HEK293 (cell line): ENCODE data around the gene CNKSR3.

Experiments
- CTCF ChIA-PET: fragments of 350-600 bp; formaldehyde crosslinking; extraction: SDS; loops from one replicate; lab custom pipeline; 2021; ENCODE audit warnings: antibody characterized with exemption; lab: Yijun Ruan, JAX
- POLR2A ChIA-PET: fragments of 300-600 bp; formaldehyde crosslinking; extraction: SDS; loops from one replicate; lab custom pipeline; 2020; ENCODE audit warnings: antibody characterized with exemption, inconsistent platforms; lab: Yijun Ruan, JAX
- H3K27ac ChIP-seq: fragments of 200-500 bp; sonication (Bioruptor generic); 2 replicates; pipeline ENCODE4 v1.5.1; 2014; ENCODE audit warnings: low read depth, low read length, control low read depth, inconsistent platforms; ENCODE audit errors: extremely low read depth
- H3K36me3 ChIP-seq, 2 experiments: fragments of 200-500 bp in 1 of 2; sonication (Bioruptor generic) in 1 of 2; 1 replicate in 1 of 2; 2 replicates in 1 of 2; pipeline ENCODE4 v1.5.1; 2014 to 2017; ENCODE audit warnings: inconsistent platforms in 2 of 2, low read length in 2 of 2; ENCODE audit not compliant: control insufficient read depth in 2 of 2, insufficient read depth in 1 of 2
- H3K4me1 ChIP-seq: fragments of 200-500 bp; sonication (Bioruptor generic); 2 replicates; pipeline ENCODE4 v1.5.1; 2014; ENCODE audit warnings: mild to moderate bottlenecking, low read length, inconsistent platforms; ENCODE audit not compliant: control insufficient read depth, insufficient read depth
- H3K4me3 ChIP-seq: 2 replicates; pipeline ENCODE4 v1.5.1; 2011; ENCODE audit warnings: low read depth, mild to moderate bottlenecking, control low read depth, low read length, moderate library complexity
- H3K9me3 ChIP-seq: fragments of 200-500 bp; sonication (Bioruptor generic); 2 replicates; pipeline ENCODE4 v1.5.1; 2014; ENCODE audit warnings: low read depth, low read length, inconsistent platforms; ENCODE audit not compliant: control insufficient read depth, insufficient read depth
- GLIS1 ChIP-seq: fragments of 450-650 bp; formaldehyde crosslinking; IDR thresholded peaks from 2 replicates; pipeline ENCODE4 v1.5.1; 2016; ENCODE audit warnings: missing biosample characterization, missing genetic modification characterization
- KLF10 ChIP-seq: fragments of 450-650 bp; IDR thresholded peaks from 2 replicates; pipeline ENCODE4 v1.5.1; 2018; ENCODE audit warnings: missing biosample characterization, mild to moderate bottlenecking, missing genetic modification characterization
- RBAK ChIP-seq: fragments of 450-650 bp; formaldehyde crosslinking; IDR thresholded peaks from 2 replicates; pipeline ENCODE4 v1.5.1; 2016; ENCODE audit warnings: missing biosample characterization, missing genetic modification characterization
- SCRT1 ChIP-seq: fragments of 450-650 bp; formaldehyde crosslinking; IDR thresholded peaks from 2 replicates; pipeline ENCODE4 v1.5.1; 2016; ENCODE audit warnings: missing biosample characterization, missing genetic modification characterization, borderline replicate concordance
- ZBTB17 ChIP-seq: fragments of 450-650 bp; formaldehyde crosslinking; IDR thresholded peaks from 2 replicates; pipeline ENCODE4 v1.5.1; 2016; ENCODE audit warnings: missing biosample characterization, missing genetic modification characterization
- ZNF132 ChIP-seq: fragments of 450-650 bp; formaldehyde crosslinking; IDR thresholded peaks from 2 replicates; pipeline ENCODE4 v1.5.1; 2017; ENCODE audit warnings: missing biosample characterization, missing genetic modification characterization, borderline replicate concordance
- ZNF2 ChIP-seq: fragments of 450-650 bp; formaldehyde crosslinking; IDR thresholded peaks from 2 replicates; pipeline ENCODE4 v1.5.1; 2016; ENCODE audit warnings: missing biosample characterization, missing genetic modification characterization
- ZNF211 ChIP-seq: fragments of 450-650 bp; formaldehyde crosslinking; IDR thresholded peaks from 2 replicates; pipeline ENCODE4 v1.5.1; 2016; ENCODE audit warnings: low read depth, missing biosample characterization, missing genetic modification characterization
- ZNF658 ChIP-seq: fragments of 450-650 bp; formaldehyde crosslinking; IDR thresholded peaks from 2 replicates; pipeline ENCODE4; 2016; ENCODE audit warnings: missing biosample characterization, missing genetic modification characterization
- ZXDB ChIP-seq: fragments of 450-650 bp; formaldehyde crosslinking; IDR thresholded peaks from 2 replicates; pipeline ENCODE4 v1.5.1; 2016; ENCODE audit warnings: missing biosample characterization, missing genetic modification characterization
- TF ChIP-seq, protein P1 (sequence below): fragments of 450-650 bp; formaldehyde crosslinking; IDR thresholded peaks from 2 replicates; pipeline ENCODE4 v1.5.1; 2016; ENCODE audit warnings: missing biosample characterization, missing genetic modification characterization
- TF ChIP-seq, protein P2 (sequence below): fragments of 450-650 bp; formaldehyde crosslinking; IDR thresholded peaks from 2 replicates; pipeline ENCODE4; 2016; ENCODE audit warnings: missing biosample characterization, missing genetic modification characterization
- TF ChIP-seq, protein P3 (sequence below): fragments of 450-650 bp; formaldehyde crosslinking; IDR thresholded peaks from 2 replicates; pipeline ENCODE4 v1.5.1; 2017; ENCODE audit warnings: missing biosample characterization, missing genetic modification characterization
- TF ChIP-seq, protein P4 (sequence below): fragments of 450-650 bp; formaldehyde crosslinking; IDR thresholded peaks from 2 replicates; pipeline ENCODE4 v1.5.0; 2017; ENCODE audit warnings: missing biosample characterization, missing genetic modification characterization, borderline replicate concordance
- TF ChIP-seq, protein P5 (sequence below): fragments of 450-650 bp; formaldehyde crosslinking; IDR thresholded peaks from 2 replicates; pipeline ENCODE4 v1.5.1; 2016; ENCODE audit warnings: missing biosample characterization, missing genetic modification characterization, borderline replicate concordance

CNKSR3 gene

DNA sequence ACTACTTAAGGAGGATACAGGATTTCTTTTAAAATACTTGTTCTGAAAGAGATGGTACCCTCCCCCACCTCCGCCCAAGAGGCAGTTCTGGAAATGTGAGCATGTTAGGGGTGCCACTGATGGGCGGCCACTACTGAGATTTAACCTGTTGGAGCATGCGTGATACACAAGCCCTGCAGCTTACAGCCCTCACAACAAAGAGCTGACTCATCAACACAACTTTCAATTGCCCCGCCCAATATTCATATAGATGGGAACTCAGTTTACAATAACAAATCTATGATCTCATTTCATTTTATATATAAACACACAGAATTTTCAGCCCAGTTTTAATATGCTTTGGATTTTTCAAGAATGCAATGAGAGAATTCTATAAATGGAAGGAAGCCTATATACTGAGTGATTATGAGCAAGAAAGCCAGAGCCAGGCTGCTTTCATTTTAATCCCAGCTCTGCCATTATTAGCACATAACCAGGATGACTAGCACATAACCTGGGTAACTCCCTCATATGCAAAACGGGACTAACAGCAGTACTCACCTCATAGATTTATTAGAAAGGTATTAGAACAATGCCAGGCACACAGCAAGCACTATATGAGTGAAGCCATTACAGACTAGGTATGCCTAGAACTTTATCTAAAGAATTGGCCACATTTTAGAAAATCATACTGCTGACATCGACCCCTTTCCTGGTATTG is 108.3 kb downstream of the CNKSR3 start:
- CTCF ChIA-PET: interaction anchor here (0.6 to 2.2 kb wide), 3 partner anchors 11 to 377 kb away, joined by 4 to 6 read pairs (median 4); no protein-coding TSS in a partner anchor
- Histone ChIP-seq H3K4me3 (no peak overlapping the region), H3K9me3 (no peaks in the 10 kb centered on the region), H3K36me3 (peaks cover 0 to 29% of the 10 kb centered on the region in 2 experiments; a peak in 2 of 3 replicates), H3K4me1 (no peaks in the 10 kb centered on the region; the same call in 1 of the 2 replicates), H3K27ac (no peak overlapping the region)
- POLR2A ChIA-PET: no interaction called here
- TF ChIP-seq KLF10 (tag by site-specific recombination) (no peak), ZNF132 (tag by site-specific recombination) (no peak)
- TF ChIP-seq, protein P1, sequence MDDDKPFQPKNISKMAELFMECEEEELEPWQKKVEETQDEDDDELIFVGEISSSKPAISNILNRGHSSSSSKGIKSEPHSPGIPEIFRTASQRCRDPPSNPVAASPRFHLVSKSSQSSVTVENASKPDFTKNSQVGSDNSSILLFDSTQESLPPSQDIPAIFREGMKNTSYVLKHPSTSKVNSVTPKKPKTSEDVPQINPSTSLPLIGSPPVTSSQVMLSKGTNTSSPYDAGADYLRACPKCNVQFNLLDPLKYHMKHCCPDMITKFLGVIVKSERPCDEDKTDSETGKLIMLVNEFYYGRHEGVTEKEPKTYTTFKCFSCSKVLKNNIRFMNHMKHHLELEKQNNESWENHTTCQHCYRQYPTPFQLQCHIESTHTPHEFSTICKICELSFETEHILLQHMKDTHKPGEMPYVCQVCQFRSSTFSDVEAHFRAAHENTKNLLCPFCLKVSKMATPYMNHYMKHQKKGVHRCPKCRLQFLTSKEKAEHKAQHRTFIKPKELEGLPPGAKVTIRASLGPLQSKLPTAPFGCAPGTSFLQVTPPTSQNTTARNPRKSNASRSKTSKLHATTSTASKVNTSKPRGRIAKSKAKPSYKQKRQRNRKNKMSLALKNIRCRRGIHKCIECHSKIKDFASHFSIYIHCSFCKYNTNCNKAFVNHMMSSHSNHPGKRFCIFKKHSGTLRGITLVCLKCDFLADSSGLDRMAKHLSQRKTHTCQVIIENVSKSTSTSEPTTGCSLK (tag by site-specific recombination): no peak
- TF ChIP-seq, protein P2, sequence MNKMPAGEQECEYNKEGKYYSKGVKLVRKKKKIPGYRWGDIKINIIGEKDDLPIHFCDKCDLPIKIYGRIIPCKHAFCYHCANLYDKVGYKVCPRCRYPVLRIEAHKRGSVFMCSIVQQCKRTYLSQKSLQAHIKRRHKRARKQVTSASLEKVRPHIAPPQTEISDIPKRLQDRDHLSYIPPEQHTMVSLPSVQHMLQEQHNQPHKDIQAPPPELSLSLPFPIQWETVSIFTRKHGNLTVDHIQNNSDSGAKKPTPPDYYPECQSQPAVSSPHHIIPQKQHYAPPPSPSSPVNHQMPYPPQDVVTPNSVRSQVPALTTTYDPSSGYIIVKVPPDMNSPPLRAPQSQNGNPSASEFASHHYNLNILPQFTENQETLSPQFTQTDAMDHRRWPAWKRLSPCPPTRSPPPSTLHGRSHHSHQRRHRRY (tag by site-specific recombination): no peak
- TF ChIP-seq, protein P3, sequence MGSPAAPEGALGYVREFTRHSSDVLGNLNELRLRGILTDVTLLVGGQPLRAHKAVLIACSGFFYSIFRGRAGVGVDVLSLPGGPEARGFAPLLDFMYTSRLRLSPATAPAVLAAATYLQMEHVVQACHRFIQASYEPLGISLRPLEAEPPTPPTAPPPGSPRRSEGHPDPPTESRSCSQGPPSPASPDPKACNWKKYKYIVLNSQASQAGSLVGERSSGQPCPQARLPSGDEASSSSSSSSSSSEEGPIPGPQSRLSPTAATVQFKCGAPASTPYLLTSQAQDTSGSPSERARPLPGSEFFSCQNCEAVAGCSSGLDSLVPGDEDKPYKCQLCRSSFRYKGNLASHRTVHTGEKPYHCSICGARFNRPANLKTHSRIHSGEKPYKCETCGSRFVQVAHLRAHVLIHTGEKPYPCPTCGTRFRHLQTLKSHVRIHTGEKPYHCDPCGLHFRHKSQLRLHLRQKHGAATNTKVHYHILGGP: no peak
- TF ChIP-seq, protein P4, sequence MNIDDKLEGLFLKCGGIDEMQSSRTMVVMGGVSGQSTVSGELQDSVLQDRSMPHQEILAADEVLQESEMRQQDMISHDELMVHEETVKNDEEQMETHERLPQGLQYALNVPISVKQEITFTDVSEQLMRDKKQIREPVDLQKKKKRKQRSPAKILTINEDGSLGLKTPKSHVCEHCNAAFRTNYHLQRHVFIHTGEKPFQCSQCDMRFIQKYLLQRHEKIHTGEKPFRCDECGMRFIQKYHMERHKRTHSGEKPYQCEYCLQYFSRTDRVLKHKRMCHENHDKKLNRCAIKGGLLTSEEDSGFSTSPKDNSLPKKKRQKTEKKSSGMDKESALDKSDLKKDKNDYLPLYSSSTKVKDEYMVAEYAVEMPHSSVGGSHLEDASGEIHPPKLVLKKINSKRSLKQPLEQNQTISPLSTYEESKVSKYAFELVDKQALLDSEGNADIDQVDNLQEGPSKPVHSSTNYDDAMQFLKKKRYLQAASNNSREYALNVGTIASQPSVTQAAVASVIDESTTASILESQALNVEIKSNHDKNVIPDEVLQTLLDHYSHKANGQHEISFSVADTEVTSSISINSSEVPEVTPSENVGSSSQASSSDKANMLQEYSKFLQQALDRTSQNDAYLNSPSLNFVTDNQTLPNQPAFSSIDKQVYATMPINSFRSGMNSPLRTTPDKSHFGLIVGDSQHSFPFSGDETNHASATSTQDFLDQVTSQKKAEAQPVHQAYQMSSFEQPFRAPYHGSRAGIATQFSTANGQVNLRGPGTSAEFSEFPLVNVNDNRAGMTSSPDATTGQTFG (tag by site-specific recombination): no peak

DNA sequence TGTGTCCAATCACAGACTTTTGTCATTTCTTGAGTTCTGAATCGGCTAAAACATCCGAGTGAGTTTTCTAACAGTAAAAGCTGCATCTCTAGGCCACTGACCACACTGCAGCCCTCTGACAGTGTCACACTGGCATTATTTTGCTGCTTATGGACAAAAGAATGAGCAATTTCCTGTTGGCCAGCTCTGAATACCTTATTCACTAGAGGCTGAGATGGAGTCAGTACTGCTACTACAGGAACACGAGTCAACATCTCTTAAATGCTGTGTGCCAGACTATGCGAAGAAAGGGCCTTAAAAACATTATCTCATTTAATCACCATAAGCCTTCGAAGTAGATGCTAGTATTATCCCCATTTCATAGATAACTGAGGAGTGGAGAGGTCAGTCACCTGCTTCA is 111.4 kb downstream of the CNKSR3 start:
- H3K27ac ChIP-seq: no peak overlapping the region
- peaks cover 0 to 17% of the 10 kb centered on the region in 2 experiments; a peak in 2 of 3 replicates for H3K36me3 ChIP-seq
- CTCF ChIA-PET: no interaction called here
- H3K4me3 ChIP-seq: no peak overlapping the region
- POLR2A ChIA-PET: no interaction called here
- TF ChIP-seq ZNF211 (tag by site-specific recombination): no peak
- no peak for TF ChIP-seq RBAK (tag by site-specific recombination)
- no peak for TF ChIP-seq ZNF658 (tag by site-specific recombination)
- TF ChIP-seq SCRT1: no peak
- TF ChIP-seq ZNF2: no peak
- H3K9me3 ChIP-seq: no peaks in the 10 kb centered on the region
- no peaks in the 10 kb centered on the region; the same call in 1 of the 2 replicates for H3K4me1 ChIP-seq

DNA sequence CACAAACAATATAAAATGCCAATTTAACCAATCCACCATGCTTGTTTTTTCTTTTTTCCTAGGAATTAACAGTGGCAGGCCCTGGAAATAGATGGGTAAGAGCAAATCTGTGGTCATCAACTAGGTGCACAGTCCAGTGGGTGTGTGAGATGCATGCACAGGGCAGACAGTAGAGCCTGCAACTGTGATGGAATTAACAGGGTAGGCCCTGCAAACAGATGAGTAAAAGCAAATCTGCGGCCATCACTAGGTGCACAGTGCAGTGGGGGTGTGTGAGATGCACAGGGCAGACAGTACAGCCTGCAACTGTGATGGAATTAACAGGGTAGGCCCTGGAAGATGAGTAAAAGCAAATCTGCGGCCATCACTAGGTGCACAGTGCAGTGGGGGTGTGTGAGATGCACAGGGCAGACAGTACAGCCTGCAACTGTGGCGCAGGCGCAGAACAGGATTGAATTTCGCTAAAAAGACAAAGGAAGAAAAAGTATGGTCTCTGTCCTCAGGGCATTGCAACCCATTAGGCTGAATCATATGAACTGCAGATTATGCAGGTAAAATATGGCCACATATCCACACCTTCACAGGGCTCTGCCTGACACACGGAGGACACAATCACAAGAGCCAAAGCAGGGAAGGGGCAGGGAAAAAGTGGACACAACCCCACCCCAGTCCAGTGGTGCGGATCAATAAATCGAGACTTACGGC is 112.8 kb downstream of the CNKSR3 start:
- no peak overlapping the region for H3K27ac ChIP-seq
- no peak overlapping the region for H3K4me3 ChIP-seq
- peaks cover 0 to 17% of the 10 kb centered on the region in 2 experiments; a peak in 1 of 3 replicates for H3K36me3 ChIP-seq
- CTCF ChIA-PET: interaction anchor here (0.6 to 0.8 kb wide), 2 partner anchors 94 to 243 kb away, joined by 3 to 4 read pairs; no protein-coding TSS in a partner anchor
- H3K4me1 ChIP-seq: no peaks in the 10 kb centered on the region; the same call in 1 of the 2 replicates
- POLR2A ChIA-PET: no interaction called here
- no peaks in the 10 kb centered on the region for H3K9me3 ChIP-seq
- no peak for TF ChIP-seq ZXDB
- no peak for TF ChIP-seq GLIS1 (tag by site-specific recombination)
- TF ChIP-seq ZBTB17 (tag by site-specific recombination): no peak
- TF ChIP-seq, protein P5, sequence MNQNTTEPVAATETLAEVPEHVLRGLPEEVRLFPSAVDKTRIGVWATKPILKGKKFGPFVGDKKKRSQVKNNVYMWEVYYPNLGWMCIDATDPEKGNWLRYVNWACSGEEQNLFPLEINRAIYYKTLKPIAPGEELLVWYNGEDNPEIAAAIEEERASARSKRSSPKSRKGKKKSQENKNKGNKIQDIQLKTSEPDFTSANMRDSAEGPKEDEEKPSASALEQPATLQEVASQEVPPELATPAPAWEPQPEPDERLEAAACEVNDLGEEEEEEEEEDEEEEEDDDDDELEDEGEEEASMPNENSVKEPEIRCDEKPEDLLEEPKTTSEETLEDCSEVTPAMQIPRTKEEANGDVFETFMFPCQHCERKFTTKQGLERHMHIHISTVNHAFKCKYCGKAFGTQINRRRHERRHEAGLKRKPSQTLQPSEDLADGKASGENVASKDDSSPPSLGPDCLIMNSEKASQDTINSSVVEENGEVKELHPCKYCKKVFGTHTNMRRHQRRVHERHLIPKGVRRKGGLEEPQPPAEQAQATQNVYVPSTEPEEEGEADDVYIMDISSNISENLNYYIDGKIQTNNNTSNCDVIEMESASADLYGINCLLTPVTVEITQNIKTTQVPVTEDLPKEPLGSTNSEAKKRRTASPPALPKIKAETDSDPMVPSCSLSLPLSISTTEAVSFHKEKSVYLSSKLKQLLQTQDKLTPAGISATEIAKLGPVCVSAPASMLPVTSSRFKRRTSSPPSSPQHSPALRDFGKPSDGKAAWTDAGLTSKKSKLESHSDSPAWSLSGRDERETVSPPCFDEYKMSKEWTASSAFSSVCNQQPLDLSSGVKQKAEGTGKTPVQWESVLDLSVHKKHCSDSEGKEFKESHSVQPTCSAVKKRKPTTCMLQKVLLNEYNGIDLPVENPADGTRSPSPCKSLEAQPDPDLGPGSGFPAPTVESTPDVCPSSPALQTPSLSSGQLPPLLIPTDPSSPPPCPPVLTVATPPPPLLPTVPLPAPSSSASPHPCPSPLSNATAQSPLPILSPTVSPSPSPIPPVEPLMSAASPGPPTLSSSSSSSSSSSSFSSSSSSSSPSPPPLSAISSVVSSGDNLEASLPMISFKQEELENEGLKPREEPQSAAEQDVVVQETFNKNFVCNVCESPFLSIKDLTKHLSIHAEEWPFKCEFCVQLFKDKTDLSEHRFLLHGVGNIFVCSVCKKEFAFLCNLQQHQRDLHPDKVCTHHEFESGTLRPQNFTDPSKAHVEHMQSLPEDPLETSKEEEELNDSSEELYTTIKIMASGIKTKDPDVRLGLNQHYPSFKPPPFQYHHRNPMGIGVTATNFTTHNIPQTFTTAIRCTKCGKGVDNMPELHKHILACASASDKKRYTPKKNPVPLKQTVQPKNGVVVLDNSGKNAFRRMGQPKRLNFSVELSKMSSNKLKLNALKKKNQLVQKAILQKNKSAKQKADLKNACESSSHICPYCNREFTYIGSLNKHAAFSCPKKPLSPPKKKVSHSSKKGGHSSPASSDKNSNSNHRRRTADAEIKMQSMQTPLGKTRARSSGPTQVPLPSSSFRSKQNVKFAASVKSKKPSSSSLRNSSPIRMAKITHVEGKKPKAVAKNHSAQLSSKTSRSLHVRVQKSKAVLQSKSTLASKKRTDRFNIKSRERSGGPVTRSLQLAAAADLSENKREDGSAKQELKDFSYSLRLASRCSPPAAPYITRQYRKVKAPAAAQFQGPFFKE (tag by site-specific recombination): no peak
